ENCODE results near the gene FAM53B.

- peak; percentile 38 to 61 (median 49) for TF ChIP-seq CTCF (IDR thresholded peaks at IDR 0.05)
- no peak for TF ChIP-seq POLR2A (IDR thresholded peaks at IDR 0.05; ENCODE audit: low read depth)
- no peak for TF ChIP-seq POLR2AphosphoS5 (IDR thresholded peaks at IDR 0.05)
Measured at GRCh38 chr10:124745673-124746072, 1.5 kb upstream of the FAM53B start.

Measured in esophagus muscularis mucosa (tissue), 3 donors.